H9 (cell line): Measurements from ENCODE around the gene ECEL1. TPM values are rescaled to one million over a fixed set of nuclear protein-coding genes. Genes with fewer than 3 reads are reported as not detected.

Experiments
- DNase-seq: peaks from one replicate; pipeline ENCODE4 v3.0.0-alpha.2; 2017
- H2AFZ ChIP-seq: one replicate; pipeline ENCODE4 v1.6.1; 2013; ENCODE audit warnings: mild to moderate bottlenecking, low read length, control low read depth, moderate library complexity
- H2AK5ac ChIP-seq: 2 replicates; pipeline ENCODE4 v1.6.1; 2013; ENCODE audit warnings: low read length, control low read depth, mixed read lengths; ENCODE audit not compliant: insufficient read length
- H2BK120ac ChIP-seq: one replicate; pipeline ENCODE4 v1.6.1; 2013; ENCODE audit warnings: low read depth, mild to moderate bottlenecking, low read length, control low read depth, inconsistent platforms; ENCODE audit not compliant: poor library complexity, severe bottlenecking
- H2BK12ac ChIP-seq: 2 replicates; pipeline ENCODE4 v1.6.1; 2013; ENCODE audit warnings: low read length, control low read depth, mixed read lengths, low read depth; ENCODE audit not compliant: insufficient read length
- H2BK15ac ChIP-seq: 2 replicates; pipeline ENCODE4 v1.6.1; 2013; ENCODE audit warnings: low read depth, low read length, control low read depth
- H2BK20ac ChIP-seq: one replicate; pipeline ENCODE4 v1.6.1; 2013; ENCODE audit warnings: low read depth, mild to moderate bottlenecking, low read length, control low read depth, inconsistent platforms; ENCODE audit not compliant: poor library complexity, severe bottlenecking
- H2BK5ac ChIP-seq: 2 replicates; pipeline ENCODE4 v1.6.1; 2013; ENCODE audit warnings: low read length, control low read depth, mixed read lengths; ENCODE audit not compliant: insufficient read length
- H3K14ac ChIP-seq: 2 replicates; pipeline ENCODE4 v1.6.1; 2013; ENCODE audit warnings: low read length, control low read depth; ENCODE audit not compliant: insufficient read depth
- H3K18ac ChIP-seq: 2 replicates; pipeline ENCODE4 v1.6.1; 2013; ENCODE audit warnings: low read depth, mild to moderate bottlenecking, mixed read lengths, low read length, control low read depth; ENCODE audit not compliant: insufficient read length
- H3K23ac ChIP-seq: 2 replicates; pipeline ENCODE4 v1.6.1; 2013; ENCODE audit warnings: low read length, control low read depth, mixed read lengths, low read depth; ENCODE audit not compliant: insufficient read length
- H3K23me2 ChIP-seq: 2 replicates; pipeline ENCODE4 v1.6.1; 2013; ENCODE audit warnings: low read depth, mild to moderate bottlenecking, mixed read lengths, low read length, control low read depth; ENCODE audit not compliant: insufficient read length, poor library complexity, severe bottlenecking
- H3K27ac ChIP-seq: 2 replicates; pipeline ENCODE4 v1.5.1; 2013; ENCODE audit warnings: low read length, control low read depth, mixed read lengths, low read depth; ENCODE audit not compliant: insufficient read length
- H3K27me3 ChIP-seq: 2 replicates; pipeline ENCODE4 v1.6.1; 2013; ENCODE audit warnings: low read length, control low read depth, inconsistent platforms; ENCODE audit not compliant: insufficient read depth
- H3K4ac ChIP-seq: 2 replicates; pipeline ENCODE4 v1.6.1; 2013; ENCODE audit warnings: low read depth, mild to moderate bottlenecking, control low read depth, inconsistent platforms, low read length, moderate library complexity
- H3K4me1 ChIP-seq: 2 replicates; pipeline ENCODE4 v1.6.1; 2013; ENCODE audit warnings: low read length, control low read depth, inconsistent platforms; ENCODE audit not compliant: insufficient read depth
- H3K4me2 ChIP-seq: 2 replicates; pipeline ENCODE4 v1.6.1; 2013; ENCODE audit warnings: low read length, control low read depth, mixed read lengths; ENCODE audit not compliant: insufficient read length, insufficient read depth
- H3K56ac ChIP-seq: 2 replicates; pipeline ENCODE4 v1.6.1; 2013; ENCODE audit warnings: low read depth, mild to moderate bottlenecking, mixed read lengths, low read length, control low read depth; ENCODE audit not compliant: insufficient read length
- H3K79me1 ChIP-seq: 2 replicates; pipeline ENCODE4 v1.6.1; 2013; ENCODE audit warnings: low read depth, mild to moderate bottlenecking, moderate library complexity, low read length, control low read depth, inconsistent platforms; ENCODE audit not compliant: insufficient read depth, poor library complexity, severe bottlenecking
- H3K79me2 ChIP-seq: 2 replicates; pipeline ENCODE4 v1.6.1; 2013; ENCODE audit warnings: low read length, control low read depth, inconsistent platforms; ENCODE audit not compliant: insufficient read depth
- H3K9ac ChIP-seq: 2 replicates; pipeline ENCODE4 v1.6.1; 2013; ENCODE audit warnings: low read length, control low read depth, mixed read lengths; ENCODE audit not compliant: insufficient read length; ENCODE audit errors: extremely low read depth
- H3K9me3 ChIP-seq: one replicate; pipeline ENCODE4 v1.6.1; 2013; ENCODE audit warnings: low read depth, low read length, inconsistent platforms; ENCODE audit not compliant: control insufficient read depth
- H3T11ph ChIP-seq: one replicate; pipeline ENCODE4 v1.6.1; 2013; ENCODE audit warnings: mild to moderate bottlenecking, low read length, control low read depth, inconsistent platforms
- H4K20me1 ChIP-seq: one replicate; pipeline ENCODE4 v1.6.1; 2013; ENCODE audit not compliant: control insufficient read depth, insufficient read length, insufficient read depth
- H4K5ac ChIP-seq: 2 replicates; pipeline ENCODE4 v1.6.1; 2013; ENCODE audit warnings: low read depth, mild to moderate bottlenecking, mixed read lengths, low read length, control low read depth; ENCODE audit not compliant: insufficient read length
- H4K8ac ChIP-seq: replicated peaks from 2 replicates; pipeline ENCODE4 v1.6.1; 2013; ENCODE audit warnings: low read length, control low read depth, mixed read lengths, low read depth; ENCODE audit not compliant: insufficient read length
- H4K91ac ChIP-seq: 2 replicates; pipeline ENCODE4 v1.6.1; 2013; ENCODE audit warnings: low read depth, mild to moderate bottlenecking, moderate library complexity, mixed read lengths, low read length, control low read depth; ENCODE audit not compliant: insufficient read length
- H3K27ac Mint-ChIP-seq, 3 experiments: 2 replicates in 2 of 3; 3 replicates in 1 of 3; pipeline ENCODE4 v1.8.0; 2020 to 2021; ENCODE audit warnings: mixed read lengths in 3 of 3, mild to moderate bottlenecking in 1 of 3, moderate library complexity in 1 of 3
- H3K27me3 Mint-ChIP-seq: 2 replicates; pipeline ENCODE4 v1.8.0; 2021; ENCODE audit warnings: low read depth, mild to moderate bottlenecking, moderate library complexity, mixed read lengths
- H3K36me3 Mint-ChIP-seq, 3 experiments: 2 replicates in 2 of 3; 3 replicates in 1 of 3; pipeline ENCODE4 v1.8.0; 2020 to 2021; ENCODE audit warnings: low read depth in 3 of 3, mixed read lengths in 3 of 3; ENCODE audit not compliant: insufficient read depth in 1 of 3
- H3K4me1 Mint-ChIP-seq, 2 experiments: 2 replicates each; pipeline ENCODE4 v1.8.0; 2020; ENCODE audit warnings: mixed read lengths in 2 of 2
- H3K4me3 Mint-ChIP-seq, 2 experiments: 2 replicates in 1 of 2; 3 replicates in 1 of 2; pipeline ENCODE4 v1.8.0; 2020 to 2021; ENCODE audit warnings: mild to moderate bottlenecking in 2 of 2, mixed read lengths in 2 of 2, moderate library complexity in 1 of 2
- H3K9me3 Mint-ChIP-seq, 2 experiments: 2 replicates in 1 of 2; 3 replicates in 1 of 2; pipeline ENCODE4 v1.8.0; 2020; ENCODE audit warnings: mild to moderate bottlenecking in 2 of 2, mixed read lengths in 2 of 2, moderate library complexity in 1 of 2
- WGBS: extraction: QIAGEN DNeasy Blood & Tissue Kit; methylation state at CpG from one replicate; pipeline ENCODE4 v1.1.7; 2013; ENCODE audit warnings: missing lambda C conversion rate, low lambda C conversion rate, mixed read lengths; ENCODE audit not compliant: insufficient read length; ENCODE audit errors: extremely low coverage; 5-methylcytosine and 5-hydroxymethylcytosine counted together
- total RNA-seq: library from RNA; stranded (reverse); gene quantifications from 2 replicates; pipeline ENCODE4 v1.2.1, GENCODE V29; 2021
- TF ChIP-seq, protein P1 (sequence below): fragments of 200-600 bp; sonication (generic); conservative IDR thresholded peaks from 3 replicates; pipeline ENCODE4 v1.8.0; 2021; ENCODE audit warnings: antibody characterized with exemption, mild to moderate bottlenecking

ECEL1 gene
- total RNA-seq, 1 experiment from 2014 or later, result 8.4 TPM

GRCh38 chr2:232485348-232485756 is 2.3 kb downstream of the ECEL1 start:
- H3K79me2 ChIP-seq, result no peaks in the 10 kb centered on the region
- no peak overlapping the region for H3K56ac ChIP-seq
- H3K27me3 ChIP-seq, result peaks cover 34% of the 10 kb centered on the region
- H4K20me1 ChIP-seq, result no peaks in the 10 kb centered on the region
- H2AFZ ChIP-seq, result no peak overlapping the region
- H3K4me2 ChIP-seq, result peak overlapping the region; percentile 48
- peaks cover 2% of the 10 kb centered on the region; the same call in 1 of the 2 replicates for H3K4me1 ChIP-seq
- H3K27ac ChIP-seq, result no peak overlapping the region
- no peak overlapping the region for H2BK120ac ChIP-seq
- H3K79me1 ChIP-seq, result no peaks in the 10 kb centered on the region
- no peak overlapping the region for H3K4ac ChIP-seq
- H2BK20ac ChIP-seq, result no peak overlapping the region
- Mint-ChIP-seq H3K27ac (no peak overlapping the region), H3K36me3 (peaks cover 0 to 8% (median 0%) of the 10 kb centered on the region in 3 experiments; a peak in 3 of 7 replicates), H3K27me3 (peaks cover 79% of the 10 kb centered on the region), H3K4me1 (peaks cover 20 to 27% of the 10 kb centered on the region in 2 experiments), H3K4me3 (peak overlapping the region; percentile 41 to 76), H3K9me3 (no peaks in the 10 kb centered on the region)
- H4K8ac ChIP-seq, result no peak overlapping the region
- DNase-seq, result no peak
- no peak overlapping the region for H2BK12ac ChIP-seq
- H3K9me3 ChIP-seq, result no peaks in the 10 kb centered on the region
- no peak overlapping the region for H3T11ph ChIP-seq
- TF ChIP-seq, protein P1, sequence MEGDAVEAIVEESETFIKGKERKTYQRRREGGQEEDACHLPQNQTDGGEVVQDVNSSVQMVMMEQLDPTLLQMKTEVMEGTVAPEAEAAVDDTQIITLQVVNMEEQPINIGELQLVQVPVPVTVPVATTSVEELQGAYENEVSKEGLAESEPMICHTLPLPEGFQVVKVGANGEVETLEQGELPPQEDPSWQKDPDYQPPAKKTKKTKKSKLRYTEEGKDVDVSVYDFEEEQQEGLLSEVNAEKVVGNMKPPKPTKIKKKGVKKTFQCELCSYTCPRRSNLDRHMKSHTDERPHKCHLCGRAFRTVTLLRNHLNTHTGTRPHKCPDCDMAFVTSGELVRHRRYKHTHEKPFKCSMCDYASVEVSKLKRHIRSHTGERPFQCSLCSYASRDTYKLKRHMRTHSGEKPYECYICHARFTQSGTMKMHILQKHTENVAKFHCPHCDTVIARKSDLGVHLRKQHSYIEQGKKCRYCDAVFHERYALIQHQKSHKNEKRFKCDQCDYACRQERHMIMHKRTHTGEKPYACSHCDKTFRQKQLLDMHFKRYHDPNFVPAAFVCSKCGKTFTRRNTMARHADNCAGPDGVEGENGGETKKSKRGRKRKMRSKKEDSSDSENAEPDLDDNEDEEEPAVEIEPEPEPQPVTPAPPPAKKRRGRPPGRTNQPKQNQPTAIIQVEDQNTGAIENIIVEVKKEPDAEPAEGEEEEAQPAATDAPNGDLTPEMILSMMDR, result no peak
- peak overlapping the region; percentile 26; the same call in 1 of the 2 replicates for H3K14ac ChIP-seq
- H4K91ac ChIP-seq, result no peak overlapping the region
- no peak overlapping the region for H2BK5ac ChIP-seq
- no peak overlapping the region for H3K18ac ChIP-seq
- WGBS, result no CpG with 5 or more reads among the region's 22 CpGs
- peaks cover 9% of the 10 kb centered on the region for H3K23me2 ChIP-seq
- no peak overlapping the region for H3K9ac ChIP-seq
- H4K5ac ChIP-seq, result no peak overlapping the region
- H2AK5ac ChIP-seq, result no peak overlapping the region
- H2BK15ac ChIP-seq, result no peak overlapping the region
- H3K23ac ChIP-seq, result no peak overlapping the region
